Measurements from ENCODE around the gene PPL. TPM values are rescaled to one million over a fixed set of nuclear protein-coding genes. Genes with fewer than 3 reads are reported as not detected.

The PPL gene
- total and polyA plus RNA-seq, 2 experiments from 2014 or later: 8.4 to 10.8 TPM

DNA sequence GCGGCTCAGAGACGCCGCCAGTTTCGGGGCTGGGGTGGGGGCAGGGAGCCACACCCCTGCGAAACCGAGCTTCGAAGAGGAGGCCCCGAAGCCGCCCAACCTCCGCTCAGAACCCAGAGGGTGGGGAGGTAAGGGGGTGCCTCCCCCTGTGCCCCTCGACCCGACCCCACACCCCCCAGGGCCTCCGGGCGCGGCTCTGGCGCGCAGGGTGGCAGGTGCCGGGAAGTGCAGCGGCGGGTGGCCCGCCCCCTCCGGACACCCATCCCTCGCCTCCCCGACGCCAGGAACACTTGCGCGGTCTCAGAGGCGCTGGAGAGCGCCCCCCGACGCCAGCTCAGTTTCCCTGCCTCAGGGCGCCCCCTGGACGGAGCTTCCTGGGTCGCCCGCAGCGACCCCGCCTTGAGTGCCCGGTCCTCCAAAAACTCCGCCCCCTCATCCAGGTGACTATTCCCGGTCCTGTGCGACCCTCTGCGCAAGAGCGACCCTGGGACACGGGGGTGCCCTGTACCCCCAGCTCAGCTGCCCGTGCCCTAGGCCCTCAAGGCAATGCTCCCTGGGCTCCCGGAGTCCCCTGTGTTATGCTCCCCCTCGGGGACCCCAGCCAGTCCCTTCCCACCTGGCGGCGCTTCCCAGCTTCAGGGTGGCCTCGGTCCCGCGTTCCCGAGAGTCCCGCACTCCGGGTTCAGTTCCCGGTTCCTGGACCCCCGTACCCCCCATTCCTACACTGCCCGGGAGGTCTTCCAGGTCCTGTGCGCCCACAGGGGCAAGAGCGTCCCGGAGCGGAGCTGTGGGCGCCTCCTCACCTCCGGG lies 562 bp downstream of the PPL start:
- no peaks in the 10 kb centered on the region for H3K4me1 ChIP-seq (ENCODE audit: low read depth)
- no peaks in the 10 kb centered on the region for H3K27me3 ChIP-seq
- H3K4me3 ChIP-seq: peak overlapping the region; percentile 53
- DNase-seq (ENCODE audit: low read depth in 1 of 2, low spot score in 1 of 2): peak in 1 of 2 donors; percentile 57
- TF ChIP-seq, protein P1, sequence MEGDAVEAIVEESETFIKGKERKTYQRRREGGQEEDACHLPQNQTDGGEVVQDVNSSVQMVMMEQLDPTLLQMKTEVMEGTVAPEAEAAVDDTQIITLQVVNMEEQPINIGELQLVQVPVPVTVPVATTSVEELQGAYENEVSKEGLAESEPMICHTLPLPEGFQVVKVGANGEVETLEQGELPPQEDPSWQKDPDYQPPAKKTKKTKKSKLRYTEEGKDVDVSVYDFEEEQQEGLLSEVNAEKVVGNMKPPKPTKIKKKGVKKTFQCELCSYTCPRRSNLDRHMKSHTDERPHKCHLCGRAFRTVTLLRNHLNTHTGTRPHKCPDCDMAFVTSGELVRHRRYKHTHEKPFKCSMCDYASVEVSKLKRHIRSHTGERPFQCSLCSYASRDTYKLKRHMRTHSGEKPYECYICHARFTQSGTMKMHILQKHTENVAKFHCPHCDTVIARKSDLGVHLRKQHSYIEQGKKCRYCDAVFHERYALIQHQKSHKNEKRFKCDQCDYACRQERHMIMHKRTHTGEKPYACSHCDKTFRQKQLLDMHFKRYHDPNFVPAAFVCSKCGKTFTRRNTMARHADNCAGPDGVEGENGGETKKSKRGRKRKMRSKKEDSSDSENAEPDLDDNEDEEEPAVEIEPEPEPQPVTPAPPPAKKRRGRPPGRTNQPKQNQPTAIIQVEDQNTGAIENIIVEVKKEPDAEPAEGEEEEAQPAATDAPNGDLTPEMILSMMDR (IDR thresholded peaks at IDR 0.05; ENCODE audit: low read depth, low read length): peak; percentile 28
- H3K9me3 ChIP-seq (ENCODE audit: low read depth): no peaks in the 10 kb centered on the region
- no peak overlapping the region for H3K27ac ChIP-seq
- no peaks in the 10 kb centered on the region for H3K36me3 ChIP-seq

DNA sequence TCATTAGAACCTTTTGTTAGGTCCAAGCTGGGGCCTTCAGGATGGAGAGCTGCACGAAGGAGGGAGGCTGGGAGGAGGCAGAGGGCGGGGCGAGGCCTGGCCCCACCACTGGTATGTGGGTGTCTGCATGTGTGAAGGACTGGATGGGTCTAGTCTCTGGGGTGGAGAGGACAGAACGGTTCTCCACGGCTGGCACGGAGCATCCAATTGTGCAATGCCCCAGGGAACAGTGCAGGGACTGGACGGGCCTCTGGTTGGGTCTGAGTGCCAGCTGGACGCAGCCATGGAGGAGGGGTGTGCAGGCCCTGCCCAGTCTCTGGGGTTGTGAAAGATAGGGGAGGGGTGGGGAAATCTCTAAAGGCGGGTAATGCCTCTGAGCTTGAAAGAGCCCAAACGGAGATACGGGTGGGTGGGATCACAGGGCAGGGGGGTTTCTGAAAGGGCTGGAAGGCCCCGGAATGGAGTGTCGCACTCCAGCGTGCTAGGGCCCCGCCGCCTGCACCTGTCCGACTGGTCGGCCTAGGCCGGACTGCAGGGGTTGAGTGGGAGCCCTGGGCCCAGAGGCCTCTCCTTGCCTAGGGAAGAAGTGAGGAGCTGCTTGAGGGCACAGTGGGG lies 1.6 kb downstream of the PPL start:
- no peak overlapping the region for H3K4me3 ChIP-seq
- peak in 1 of 2 donors; percentile 94 for DNase-seq (ENCODE audit: low read depth in 1 of 2, low spot score in 1 of 2)
- no peaks in the 10 kb centered on the region for H3K27me3 ChIP-seq

DNA sequence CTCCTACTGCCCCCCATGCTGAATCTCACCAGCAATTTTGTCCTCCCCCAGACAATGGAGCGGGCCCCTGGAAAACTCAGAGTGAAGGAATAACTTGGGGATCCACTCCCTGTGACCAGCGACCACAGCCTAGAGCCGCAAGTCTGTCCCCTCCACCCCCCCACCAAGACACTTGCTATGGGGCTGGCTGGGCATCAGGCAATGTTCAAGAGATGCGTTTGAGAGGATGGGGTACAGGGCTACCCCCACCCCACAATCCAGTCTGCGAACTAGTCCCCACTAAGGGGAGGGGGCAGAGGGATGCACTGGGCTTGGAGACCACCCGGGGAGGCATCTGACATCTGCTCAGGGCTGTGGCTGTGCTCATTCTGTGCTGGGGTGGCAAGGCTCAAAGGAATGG lies 2.4 kb downstream of the PPL start:
- H3K27me3 ChIP-seq: no peaks in the 10 kb centered on the region
- H3K9me3 ChIP-seq (ENCODE audit: low read depth): no peaks in the 10 kb centered on the region
- no peaks in the 10 kb centered on the region for H3K4me1 ChIP-seq (ENCODE audit: low read depth)
- DNase-seq (ENCODE audit: low read depth in 1 of 2, low spot score in 1 of 2): no peak
- H3K4me3 ChIP-seq: no peak overlapping the region
- H3K27ac ChIP-seq: no peak overlapping the region
- TF ChIP-seq, protein P1 (IDR thresholded peaks at IDR 0.05; ENCODE audit: low read depth, low read length): no peak
- H3K36me3 ChIP-seq: no peaks in the 10 kb centered on the region

More for the DNA sequence above, 1.6 kb downstream of the PPL start:
- TF ChIP-seq, protein P1 (IDR thresholded peaks at IDR 0.05; ENCODE audit: low read depth, low read length): no peak
- no peaks in the 10 kb centered on the region for H3K9me3 ChIP-seq (ENCODE audit: low read depth)
- no peak overlapping the region for H3K27ac ChIP-seq
- no peaks in the 10 kb centered on the region for H3K36me3 ChIP-seq
- H3K4me1 ChIP-seq (ENCODE audit: low read depth): no peaks in the 10 kb centered on the region

DNA sequence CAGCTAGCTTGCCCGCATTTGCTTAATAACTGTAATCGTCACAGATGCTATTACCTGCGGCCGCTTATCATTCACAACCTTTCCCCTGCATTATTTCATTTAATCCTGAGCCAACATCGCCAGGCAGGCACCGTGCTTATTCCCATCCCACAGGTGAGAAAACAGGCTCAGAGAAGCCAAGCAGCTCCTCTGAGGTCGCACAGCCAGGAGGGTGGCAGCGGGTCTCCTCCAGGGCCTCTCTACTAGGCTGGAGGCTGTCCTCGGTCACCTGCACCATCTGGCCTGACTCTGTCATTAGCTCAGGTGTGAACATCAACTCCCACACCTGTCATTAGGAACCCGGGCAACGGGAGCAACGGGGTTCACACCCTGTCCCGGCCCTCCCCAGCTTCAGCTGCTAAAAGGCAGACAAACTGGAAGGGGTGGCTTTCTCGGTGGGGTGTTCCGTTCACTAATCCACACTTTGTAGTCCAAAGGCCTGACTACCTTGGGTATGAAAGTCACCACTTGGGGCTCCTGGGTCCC lies 3.0 kb downstream of the PPL start:
- Histone ChIP-seq H3K4me3 (no peak overlapping the region), H3K9me3 (ENCODE audit: low read depth) (no peaks in the 10 kb centered on the region), H3K36me3 (no peaks in the 10 kb centered on the region), H3K4me1 (ENCODE audit: low read depth) (no peaks in the 10 kb centered on the region), H3K27me3 (no peaks in the 10 kb centered on the region), H3K27ac (no peak overlapping the region)
- TF ChIP-seq, protein P1 (IDR thresholded peaks at IDR 0.05; ENCODE audit: low read depth, low read length): no peak
- no peak for DNase-seq (ENCODE audit: low read depth in 1 of 2, low spot score in 1 of 2)

DNA sequence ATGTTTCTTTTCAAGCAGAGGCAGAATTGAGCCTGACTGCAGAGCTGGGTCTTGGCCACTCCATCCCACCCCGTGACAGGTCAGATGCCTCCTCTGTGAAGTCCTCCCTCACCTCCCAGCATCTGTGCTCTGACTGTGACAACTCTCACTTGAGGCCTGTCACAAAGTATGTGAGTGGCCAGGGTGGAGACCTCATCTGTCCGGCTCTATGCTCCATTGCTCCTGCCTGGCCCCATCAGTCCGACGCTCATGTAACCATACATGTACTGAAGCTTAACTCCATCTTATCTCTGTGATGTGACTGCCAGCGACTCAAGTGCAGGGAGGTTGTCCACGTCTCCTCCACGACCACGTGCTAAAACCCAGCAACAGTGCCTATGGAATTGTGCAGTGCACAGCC lies 3.5 kb downstream of the PPL start:
- H3K9me3 ChIP-seq (ENCODE audit: low read depth): no peaks in the 10 kb centered on the region
- H3K27ac ChIP-seq: no peak overlapping the region
- no peak for DNase-seq (ENCODE audit: low read depth in 1 of 2, low spot score in 1 of 2)
- H3K4me1 ChIP-seq (ENCODE audit: low read depth): no peaks in the 10 kb centered on the region
- TF ChIP-seq, protein P1 (IDR thresholded peaks at IDR 0.05; ENCODE audit: low read depth, low read length): no peak
- H3K4me3 ChIP-seq: no peak overlapping the region
- H3K36me3 ChIP-seq: no peaks in the 10 kb centered on the region
- H3K27me3 ChIP-seq: no peaks in the 10 kb centered on the region
